ENCODE data around the gene YKT6.

YKT6 gene

GRCh38 chr7:44219371-44220045 lies 18.7 kb downstream of the YKT6 start:
- DNase-seq: peak; percentile 24

GRCh38 chr7:44220046-44220357 lies 19.2 kb downstream of the YKT6 start:
- DNase-seq: peak; percentile 22

DNA sequence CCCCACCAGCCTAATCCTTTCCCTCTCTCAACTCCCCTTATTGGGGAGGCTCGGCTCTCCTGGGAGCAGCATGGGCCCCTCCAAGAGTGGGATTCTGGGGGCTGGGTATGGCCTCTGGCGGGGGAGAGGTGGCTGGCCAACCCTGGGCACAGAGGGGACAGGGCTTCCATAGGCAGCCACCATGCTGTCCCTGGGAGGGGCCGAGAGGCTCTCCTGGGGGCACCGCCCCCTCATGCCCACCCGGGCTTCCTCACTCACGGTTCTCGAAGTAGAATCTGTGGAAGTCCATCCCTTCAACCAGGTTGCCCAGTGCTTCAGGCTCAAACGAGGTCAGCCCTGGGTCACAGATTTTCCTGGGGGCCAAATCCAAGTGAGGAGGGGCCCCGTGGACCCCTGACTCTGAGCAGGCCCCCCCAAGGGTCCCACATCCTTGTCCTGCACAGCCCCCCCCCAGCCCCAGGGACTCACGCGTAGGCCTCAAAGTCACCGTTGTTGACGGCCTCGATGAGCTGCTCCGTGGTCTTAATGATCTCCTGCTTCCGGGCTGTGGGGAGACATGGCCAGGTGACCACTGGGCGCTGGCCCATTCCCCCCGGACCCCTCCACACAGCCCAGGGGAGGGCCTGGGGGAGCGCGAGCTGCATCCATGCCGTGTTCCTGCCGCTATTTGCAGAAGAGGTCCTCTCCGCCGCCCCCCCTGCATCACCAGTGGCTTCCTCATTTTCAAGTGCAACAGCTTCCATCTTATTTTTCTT lies 19.8 kb downstream of the YKT6 start:
- peak; percentile 24 for DNase-seq

DNA sequence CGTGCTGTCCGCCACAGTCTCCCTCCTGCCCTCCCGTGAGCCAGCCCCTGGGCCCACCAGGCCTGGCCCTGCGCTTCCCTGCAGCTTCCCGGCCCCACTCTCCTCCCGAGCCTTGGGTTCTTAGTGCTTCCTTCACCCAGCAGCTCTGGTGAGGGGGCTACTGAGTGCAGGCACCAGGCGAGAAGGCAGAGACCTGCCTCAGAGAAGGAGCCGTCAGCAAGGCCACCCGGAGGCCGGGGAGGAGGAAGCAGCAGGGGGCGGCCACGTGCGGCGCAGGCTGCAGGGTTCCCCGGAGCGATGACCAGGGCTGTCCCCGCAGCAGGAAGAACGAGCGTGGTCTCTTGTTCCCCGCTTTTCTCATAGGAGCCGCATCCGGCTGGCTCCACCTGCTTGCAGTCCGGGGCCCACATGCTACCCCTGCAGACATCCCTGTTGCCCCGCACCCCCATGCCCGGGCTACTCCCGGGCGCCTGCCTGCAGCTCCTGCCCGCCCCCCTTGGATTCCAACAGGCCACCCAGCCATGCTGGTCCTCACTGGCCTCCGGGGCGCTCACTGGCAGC lies 20.5 kb downstream of the YKT6 start:
- DNase-seq: no peak

DNA sequence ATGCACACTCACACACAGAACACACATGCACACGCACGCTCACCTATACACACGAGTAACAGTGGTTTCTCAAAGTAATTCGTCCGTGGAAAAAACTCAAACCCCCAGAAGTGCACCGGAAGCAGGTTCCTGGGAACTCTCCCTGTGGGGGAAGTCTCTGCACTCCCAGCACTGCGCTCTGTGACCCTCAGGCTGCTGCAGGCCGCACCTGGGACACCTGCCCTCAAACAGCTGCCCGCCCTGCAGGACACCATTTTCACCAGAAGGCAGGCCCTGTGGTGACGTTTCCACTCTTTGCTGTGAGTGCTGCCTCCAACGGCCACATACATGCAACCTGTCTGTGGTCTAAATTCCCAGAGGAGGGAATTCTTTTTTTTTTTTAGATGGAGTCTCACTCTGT lies 21.3 kb downstream of the YKT6 start:
- no peak for DNase-seq

DNA sequence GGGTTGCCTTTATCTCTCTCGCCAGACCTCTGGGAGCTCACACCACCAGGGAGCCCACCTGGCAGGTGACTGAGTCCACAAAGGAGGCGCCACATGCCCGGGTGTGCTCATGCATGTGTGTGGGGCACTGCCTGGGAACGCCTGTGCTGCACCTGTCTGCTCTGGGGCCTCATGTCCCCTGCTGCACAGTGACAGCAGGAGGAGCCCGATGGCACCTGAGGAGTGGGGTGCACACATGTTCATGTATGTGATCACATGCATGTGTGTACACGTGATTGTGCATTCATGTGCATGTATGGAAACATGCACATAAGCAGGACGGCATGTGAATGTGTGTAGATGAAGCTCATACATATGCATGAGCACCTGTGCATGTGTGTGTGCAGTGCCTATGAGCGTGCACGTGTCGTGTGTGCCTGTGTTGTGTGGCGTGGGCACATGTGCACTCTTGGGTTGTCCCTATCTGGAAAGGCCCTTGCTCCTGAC lies 22.0 kb downstream of the YKT6 start:
- DNase-seq: no peak

DNA sequence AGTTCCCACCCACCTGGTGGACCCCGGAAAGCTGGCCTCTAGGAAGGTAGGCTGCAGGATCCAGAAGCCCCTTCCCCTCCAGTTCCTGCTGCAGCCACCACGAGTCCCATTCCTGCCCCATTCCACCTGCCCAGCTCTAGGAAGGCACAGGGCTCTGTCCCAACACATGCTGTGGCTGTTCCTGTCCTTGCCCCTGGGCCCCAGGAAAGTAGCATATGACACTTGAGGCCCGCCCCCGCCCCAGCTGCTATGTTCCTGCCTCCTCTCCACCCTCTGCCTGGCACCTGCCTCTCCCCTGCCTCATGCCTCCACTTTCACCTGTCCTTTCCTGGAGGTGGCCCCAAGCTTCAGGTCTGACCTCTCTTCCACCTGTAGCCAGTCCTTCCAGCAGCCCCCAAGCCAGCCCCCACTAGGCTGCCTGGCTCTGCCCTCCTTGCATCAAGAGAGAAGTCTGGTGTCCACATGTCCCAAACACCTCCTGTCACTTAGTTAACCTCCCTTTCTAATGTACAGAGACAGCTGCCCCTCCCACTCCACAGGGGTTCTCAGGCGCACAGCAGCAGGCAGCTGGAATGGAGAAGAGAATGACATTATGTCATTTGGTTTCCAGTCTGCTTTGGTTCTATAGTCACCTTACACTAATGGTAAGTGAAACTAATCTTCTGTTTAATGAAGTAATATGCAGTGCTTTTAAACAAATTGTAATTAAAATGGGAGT lies 22.7 kb downstream of the YKT6 start:
- no peak for DNase-seq

- no peak for DNase-seq
Measured at GRCh38 chr7:44224080-44224973, 23.5 kb downstream of the YKT6 start.

GRCh38 chr7:44224974-44225565 lies 24.3 kb downstream of the YKT6 start:
- DNase-seq: no peak

DNA sequence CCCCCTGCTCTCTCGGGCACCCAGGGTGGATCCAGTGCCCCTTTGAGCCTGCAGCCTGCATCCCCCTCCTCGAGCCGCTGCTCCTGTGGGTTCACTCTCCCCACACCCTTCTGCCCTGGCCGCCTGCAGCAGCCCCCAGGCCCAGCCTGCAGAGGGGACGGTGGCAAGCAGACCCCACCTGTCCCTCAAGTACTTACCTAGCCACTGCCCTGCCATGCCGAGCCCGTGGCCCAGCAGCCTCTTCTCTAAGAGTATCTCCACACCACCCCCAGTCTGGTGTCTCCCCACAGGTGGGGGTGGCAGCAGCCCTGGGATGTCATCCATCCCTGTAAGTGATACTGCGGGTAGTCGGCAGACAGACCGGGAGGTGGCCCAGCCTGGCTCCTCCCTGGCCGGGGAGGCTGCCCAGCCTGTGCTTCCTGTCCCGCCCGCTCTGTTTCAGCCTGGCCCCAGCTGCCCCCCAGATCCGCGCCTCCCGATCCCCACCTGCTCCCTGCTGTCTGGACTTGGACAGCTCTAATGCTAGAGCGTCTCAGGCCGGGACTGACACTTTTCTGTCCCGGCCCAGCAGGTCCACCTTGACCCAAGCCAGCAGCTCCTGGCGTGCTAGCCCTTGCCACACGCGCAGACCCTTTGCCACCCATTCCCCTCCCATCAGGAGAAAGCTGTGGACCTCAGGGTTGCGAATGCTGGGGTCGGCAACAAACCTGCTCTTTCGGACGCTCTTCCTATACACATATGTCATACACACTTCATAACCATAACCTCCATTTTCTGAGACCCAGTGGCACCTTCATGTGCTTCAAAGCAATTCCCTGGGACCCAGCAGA lies 25.0 kb downstream of the YKT6 start:
- no peak for DNase-seq

DNA sequence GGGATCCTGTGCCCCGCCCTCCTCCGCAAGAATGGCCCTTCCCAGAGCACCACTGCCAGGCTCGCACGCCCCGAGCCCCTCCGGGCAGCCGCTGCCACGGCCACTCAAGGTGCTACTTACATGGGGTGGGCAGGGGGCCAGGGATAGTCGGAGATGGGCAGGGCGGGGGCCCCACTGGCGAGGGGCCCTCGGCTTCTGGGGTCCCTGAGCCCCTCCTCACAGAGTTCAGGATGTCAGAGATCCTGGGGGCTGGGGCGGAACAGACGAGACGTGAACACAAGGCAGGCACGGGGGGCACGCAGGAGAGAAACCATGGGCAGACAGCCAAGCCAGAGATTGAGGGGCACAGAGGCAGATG lies 25.6 kb downstream of the YKT6 start:
- no peak for DNase-seq

DNA sequence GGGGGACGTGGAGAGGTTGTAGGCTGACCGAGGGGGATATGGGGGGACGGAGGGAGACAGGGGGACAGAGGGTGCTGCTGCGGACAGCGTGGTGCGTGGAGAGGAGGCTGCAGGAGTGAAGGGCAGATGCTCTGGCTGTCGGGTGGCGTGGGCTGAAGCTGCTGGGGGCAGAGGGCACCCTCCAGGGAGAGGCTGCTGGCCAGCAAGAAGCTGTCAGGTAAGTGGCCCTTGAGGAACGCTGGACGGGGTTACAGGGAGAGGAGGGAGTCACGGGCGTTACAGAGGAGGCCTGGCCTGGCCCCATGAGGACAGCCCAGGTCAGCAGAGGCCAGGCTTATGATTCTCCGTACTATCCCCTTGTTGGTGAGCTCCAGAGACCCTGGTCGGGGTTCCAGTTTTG lies 27.1 kb downstream of the YKT6 start:
- DNase-seq: no peak

DNA sequence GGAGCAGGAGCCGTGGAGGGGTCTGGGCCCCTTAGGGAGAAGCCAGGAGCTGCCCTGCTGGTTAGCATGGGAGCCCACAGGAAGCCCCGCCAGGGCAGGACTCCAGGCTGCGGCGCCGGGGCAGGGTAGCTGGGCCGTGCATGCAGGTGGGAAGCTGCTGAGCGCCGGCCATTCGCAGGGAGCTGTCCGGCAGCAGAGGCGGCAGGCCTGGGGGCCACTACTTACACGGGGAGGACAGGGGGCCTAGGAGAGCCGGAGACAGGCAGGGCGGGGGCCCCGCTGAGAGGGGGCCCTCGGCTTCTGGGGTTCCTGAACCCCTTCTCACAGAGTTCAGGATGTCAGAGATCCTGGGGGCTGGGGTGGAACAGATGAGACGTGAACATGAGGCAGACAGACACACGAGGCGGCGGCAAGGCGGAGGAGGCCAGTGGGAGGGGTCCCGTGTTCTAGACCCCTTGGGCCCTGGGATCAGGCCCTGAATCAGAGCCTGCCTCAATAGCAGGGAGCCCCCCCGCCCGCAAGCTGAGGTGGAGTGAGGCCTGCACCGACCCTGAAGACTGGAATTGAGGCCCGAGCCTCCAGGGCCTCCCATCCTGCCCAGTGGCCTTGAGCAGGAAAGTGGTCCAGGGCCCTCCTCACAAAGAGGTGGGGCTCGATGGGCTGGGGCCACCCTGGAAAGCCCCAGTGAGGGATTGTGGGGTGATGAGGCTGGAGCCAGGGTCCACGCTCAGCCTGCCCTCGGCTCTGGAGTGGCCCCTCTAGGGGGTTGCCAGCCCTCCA lies 28.0 kb downstream of the YKT6 start:
- no peak for DNase-seq

DNA sequence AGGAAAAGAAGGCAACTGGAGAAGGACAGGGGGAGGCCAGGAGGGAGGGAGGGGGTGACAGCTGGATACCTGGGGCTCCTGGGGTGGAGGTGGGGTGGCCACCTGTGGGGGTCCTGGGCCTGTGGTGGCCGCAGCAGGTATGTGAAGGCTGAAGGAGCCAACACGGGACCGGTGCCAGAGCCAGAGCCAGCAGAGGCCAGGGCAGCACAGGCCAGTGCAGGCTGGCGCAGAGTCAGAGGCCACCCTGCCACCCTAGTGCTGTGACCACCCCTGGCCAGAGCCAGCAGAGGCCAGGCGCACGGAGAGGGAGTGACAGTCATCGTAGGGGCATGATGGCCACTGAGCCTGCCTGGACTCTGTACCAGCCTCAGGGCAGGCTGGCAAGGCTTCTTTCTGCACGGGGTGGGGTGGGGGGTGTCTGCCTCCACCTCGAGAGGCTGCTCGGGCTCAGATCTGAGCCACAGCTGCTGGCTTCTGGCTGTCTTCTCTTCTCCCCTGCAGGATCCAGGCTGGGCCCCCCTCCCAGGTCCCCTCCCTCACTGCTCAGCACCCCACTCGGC lies 28.8 kb downstream of the YKT6 start:
- no peak for DNase-seq

DNA sequence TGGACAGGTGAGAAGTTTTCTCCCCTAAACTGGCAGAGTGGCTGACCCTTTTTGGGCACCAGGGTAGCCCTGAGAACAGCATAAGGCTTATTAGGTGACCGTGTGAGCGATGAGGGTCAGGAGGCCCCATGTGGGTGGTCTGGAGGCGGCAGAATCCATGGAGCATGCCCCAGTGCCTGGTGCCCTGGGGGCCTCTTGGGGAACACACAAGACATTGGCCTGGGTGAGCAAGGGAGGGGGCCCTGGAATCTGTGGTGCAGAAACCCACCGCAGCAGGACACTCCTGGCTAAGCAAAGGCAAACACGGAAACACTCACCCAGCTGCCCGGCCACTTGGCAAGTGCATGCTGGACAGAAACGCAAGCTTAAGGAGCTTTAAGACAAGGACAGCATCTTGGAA lies 29.5 kb downstream of the YKT6 start:
- DNase-seq: no peak

DNA sequence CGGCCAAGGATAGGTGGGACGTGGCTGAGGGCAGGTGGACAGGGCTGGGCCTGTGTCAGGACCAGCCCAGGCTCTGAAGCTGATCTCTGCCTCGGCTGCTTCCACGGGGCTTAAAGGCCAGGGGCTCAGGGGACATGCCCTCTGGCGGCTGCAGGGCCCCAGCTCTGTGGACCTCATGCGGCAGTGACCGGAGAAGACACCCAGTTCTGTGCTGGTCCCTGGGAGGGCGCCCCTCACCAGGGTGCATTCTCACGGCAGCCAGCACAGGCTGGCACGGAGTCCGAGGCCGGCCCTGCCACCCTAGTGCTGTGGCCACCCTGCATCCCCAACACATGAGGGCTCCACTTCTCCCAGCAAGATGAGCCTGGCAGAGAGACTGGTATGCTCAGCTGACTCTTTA lies 30.3 kb downstream of the YKT6 start:
- no peak for DNase-seq

DNA sequence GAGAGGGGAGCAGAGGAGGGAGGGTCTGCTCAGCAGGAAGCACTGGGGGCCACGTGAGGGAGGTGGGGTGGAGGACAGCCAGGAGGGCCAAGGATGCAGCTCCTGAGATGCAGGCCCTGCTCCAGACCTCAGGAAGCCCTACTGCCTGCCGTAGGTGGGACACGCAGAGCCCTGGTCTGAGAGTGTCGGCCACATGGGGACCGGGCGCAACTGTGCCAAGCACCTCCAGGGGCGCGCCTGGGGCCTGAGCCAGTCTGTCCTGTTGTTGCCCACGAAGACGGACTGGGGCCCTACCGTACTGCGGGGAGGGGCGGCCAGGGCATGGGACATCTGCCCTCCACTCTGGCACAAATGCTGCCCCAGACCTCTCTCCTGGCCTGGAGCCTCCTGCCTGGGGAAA lies 31.6 kb downstream of the YKT6 start:
- no peak for DNase-seq

GRCh38 chr7:44232901-44233715 lies 32.3 kb downstream of the YKT6 start:
- no peak for DNase-seq

DNA sequence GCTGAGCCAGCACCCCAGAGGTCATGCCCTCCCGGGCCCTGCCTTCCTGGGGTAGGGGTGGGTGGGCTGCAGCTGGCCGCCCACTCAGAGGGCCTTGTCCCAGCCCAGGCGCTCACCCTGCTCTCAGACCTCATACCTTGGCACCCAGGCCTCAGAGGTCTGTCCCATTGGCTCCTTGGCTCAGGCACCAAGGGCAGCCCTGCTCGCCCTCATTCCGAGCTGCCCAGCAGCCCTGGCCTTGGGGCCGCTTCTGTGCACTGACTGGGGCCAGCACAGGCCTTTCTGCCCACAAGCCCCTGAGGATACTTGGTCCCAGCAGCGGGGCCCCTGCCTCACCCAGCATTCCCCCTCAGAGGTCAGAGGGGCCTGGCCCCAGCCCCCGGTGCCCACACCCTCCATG lies 34.3 kb downstream of the YKT6 start:
- no peak for DNase-seq
